ENCODE measurements around the gene CUL5.

Gene CUL5

DNA sequence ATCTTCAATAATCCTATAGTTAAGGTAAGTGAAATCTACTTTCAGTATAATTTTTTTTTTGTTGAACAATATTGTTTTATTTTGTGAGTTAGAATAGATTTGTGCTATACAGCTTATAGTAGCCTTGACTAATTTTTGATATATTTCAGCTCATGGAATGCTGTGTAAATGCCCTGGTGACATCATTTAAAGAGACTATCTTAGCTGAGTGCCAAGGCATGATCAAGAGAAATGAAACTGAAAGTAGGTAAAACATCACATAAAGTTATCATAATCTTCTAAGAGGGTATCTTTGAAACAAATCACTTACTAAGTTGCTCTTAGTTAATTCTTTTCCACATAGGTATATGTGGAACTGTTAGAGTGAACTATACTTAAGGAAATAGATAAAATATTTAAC is 61.2 kb downstream of the CUL5 start:
- Histone ChIP-seq H3K4me2 (ENCODE audit: low read depth, low read length, poor library complexity, severe bottlenecking) (no peak overlapping the region), H4K20me1 (ENCODE audit: low read depth, low read length) (no peaks in the 10 kb centered on the region), H3F3A (ENCODE audit: insufficient read depth) (0 out of 2 replicates have a peak, but pooled peaks cover 6% of the 10 kb centered on the region), H3K9me2 (replicated peaks; ENCODE audit: insufficient read depth, low read length) (no peaks in the 10 kb centered on the region), H3K27me3 (ENCODE audit: low read length) (no peaks in the 10 kb centered on the region), H2AFZ (ENCODE audit: low read depth, low read length, severe bottlenecking) (no peak overlapping the region), H3K79me2 (ENCODE audit: insufficient read depth, low read length) (no peaks in the 10 kb centered on the region), H3K27ac (ENCODE audit: low read depth, low read length) (no peak overlapping the region), H3K9ac (ENCODE audit: low read length) (no peak overlapping the region), H3K36me3 (ENCODE audit: low read length) (peaks cover 9% of the 10 kb centered on the region; the same call in 1 of the 2 replicates), H3K9me3 (ENCODE audit: insufficient read depth, low read length) (no peaks in the 10 kb centered on the region), H3K4me3 (ENCODE audit: insufficient read depth, low read length, poor library complexity, severe bottlenecking) (no peak overlapping the region)
- no peak for TF ChIP-seq EZH2phosphoT487 (conservative IDR thresholded peaks at IDR 0.05; ENCODE audit: low read length)
- TF ChIP-seq, protein P1, sequence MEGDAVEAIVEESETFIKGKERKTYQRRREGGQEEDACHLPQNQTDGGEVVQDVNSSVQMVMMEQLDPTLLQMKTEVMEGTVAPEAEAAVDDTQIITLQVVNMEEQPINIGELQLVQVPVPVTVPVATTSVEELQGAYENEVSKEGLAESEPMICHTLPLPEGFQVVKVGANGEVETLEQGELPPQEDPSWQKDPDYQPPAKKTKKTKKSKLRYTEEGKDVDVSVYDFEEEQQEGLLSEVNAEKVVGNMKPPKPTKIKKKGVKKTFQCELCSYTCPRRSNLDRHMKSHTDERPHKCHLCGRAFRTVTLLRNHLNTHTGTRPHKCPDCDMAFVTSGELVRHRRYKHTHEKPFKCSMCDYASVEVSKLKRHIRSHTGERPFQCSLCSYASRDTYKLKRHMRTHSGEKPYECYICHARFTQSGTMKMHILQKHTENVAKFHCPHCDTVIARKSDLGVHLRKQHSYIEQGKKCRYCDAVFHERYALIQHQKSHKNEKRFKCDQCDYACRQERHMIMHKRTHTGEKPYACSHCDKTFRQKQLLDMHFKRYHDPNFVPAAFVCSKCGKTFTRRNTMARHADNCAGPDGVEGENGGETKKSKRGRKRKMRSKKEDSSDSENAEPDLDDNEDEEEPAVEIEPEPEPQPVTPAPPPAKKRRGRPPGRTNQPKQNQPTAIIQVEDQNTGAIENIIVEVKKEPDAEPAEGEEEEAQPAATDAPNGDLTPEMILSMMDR (IDR thresholded peaks at IDR 0.05; ENCODE audit: insufficient read depth, low read length, poor library complexity, severe bottlenecking): no peak

DNA sequence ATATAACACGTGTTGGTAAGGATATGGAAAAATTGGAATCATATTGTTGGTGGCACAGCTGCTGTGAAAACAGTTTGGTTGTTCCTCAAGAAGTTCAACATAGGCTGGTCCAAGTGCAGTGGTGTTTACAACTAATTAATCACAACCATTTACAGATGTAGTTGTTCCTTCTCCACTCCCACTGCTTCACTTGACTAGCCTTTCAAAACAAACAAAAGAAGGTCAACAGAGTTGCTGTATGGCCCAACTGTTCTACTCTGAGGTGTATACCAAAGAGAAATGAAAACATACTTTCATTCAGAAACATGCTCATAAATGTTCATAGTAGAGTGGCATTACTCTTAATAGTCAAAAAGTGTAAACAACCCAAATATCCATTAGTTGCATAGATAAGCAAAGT is 76.1 kb downstream of the CUL5 start:
- Histone ChIP-seq H3K4me2 (ENCODE audit: low read depth, low read length, poor library complexity, severe bottlenecking) (no peak overlapping the region), H3K9ac (ENCODE audit: low read length) (no peak overlapping the region), H3K4me3 (ENCODE audit: insufficient read depth, low read length, poor library complexity, severe bottlenecking) (no peak overlapping the region), H3K36me3 (ENCODE audit: low read length) (peaks cover 7% of the 10 kb centered on the region), H4K20me1 (ENCODE audit: low read depth, low read length) (no peaks in the 10 kb centered on the region), H3K27ac (ENCODE audit: low read depth, low read length) (no peak overlapping the region), H2AFZ (ENCODE audit: low read depth, low read length, severe bottlenecking) (no peak overlapping the region), H3K9me3 (ENCODE audit: insufficient read depth, low read length) (no peaks in the 10 kb centered on the region), H3K27me3 (ENCODE audit: low read length) (no peaks in the 10 kb centered on the region), H3K9me2 (replicated peaks; ENCODE audit: insufficient read depth, low read length) (no peaks in the 10 kb centered on the region), H3F3A (ENCODE audit: insufficient read depth) (no peaks in the 10 kb centered on the region; the same call in 1 of the 2 replicates), H3K79me2 (ENCODE audit: insufficient read depth, low read length) (no peaks in the 10 kb centered on the region)
- TF ChIP-seq, protein P1 (IDR thresholded peaks at IDR 0.05; ENCODE audit: insufficient read depth, low read length, poor library complexity, severe bottlenecking): no peak
- no peak for TF ChIP-seq EZH2phosphoT487 (conservative IDR thresholded peaks at IDR 0.05; ENCODE audit: low read length)

DNA sequence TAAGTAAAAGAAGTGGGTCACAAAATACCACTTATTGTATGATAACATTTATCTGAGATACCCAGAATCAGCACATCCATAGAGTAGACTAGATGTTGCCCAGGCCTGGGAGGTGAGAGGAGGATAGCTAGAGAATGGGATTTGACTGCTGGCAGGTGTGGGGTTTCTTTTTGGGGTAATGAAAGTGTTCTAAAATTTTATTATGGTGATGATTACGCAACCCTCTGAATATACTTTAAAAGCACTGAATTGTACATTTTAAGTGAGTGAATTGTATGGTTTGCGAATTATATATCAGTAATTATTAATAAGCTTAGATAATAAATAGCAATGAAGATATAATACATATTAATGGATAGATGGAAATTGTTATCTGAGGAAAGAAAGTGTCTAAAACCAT is 77.0 kb downstream of the CUL5 start:
- H3K4me2 ChIP-seq (ENCODE audit: low read depth, low read length, poor library complexity, severe bottlenecking): no peak overlapping the region

More for the DNA sequence above, 77.0 kb downstream of the CUL5 start:
- H3F3A ChIP-seq (ENCODE audit: insufficient read depth): no peaks in the 10 kb centered on the region; the same call in 1 of the 2 replicates
- H3K79me2 ChIP-seq (ENCODE audit: insufficient read depth, low read length): no peaks in the 10 kb centered on the region
- H3K9me2 ChIP-seq (replicated peaks; ENCODE audit: insufficient read depth, low read length): no peaks in the 10 kb centered on the region
- H3K27me3 ChIP-seq (ENCODE audit: low read length): no peaks in the 10 kb centered on the region
- no peak overlapping the region for H3K9ac ChIP-seq (ENCODE audit: low read length)
- H3K36me3 ChIP-seq (ENCODE audit: low read length): peaks cover 7% of the 10 kb centered on the region
- H2AFZ ChIP-seq (ENCODE audit: low read depth, low read length, severe bottlenecking): no peak overlapping the region
- TF ChIP-seq, protein P1 (IDR thresholded peaks at IDR 0.05; ENCODE audit: insufficient read depth, low read length, poor library complexity, severe bottlenecking): no peak
- no peak for TF ChIP-seq EZH2phosphoT487 (conservative IDR thresholded peaks at IDR 0.05; ENCODE audit: low read length)
- H3K4me3 ChIP-seq (ENCODE audit: insufficient read depth, low read length, poor library complexity, severe bottlenecking): no peak overlapping the region
- H3K27ac ChIP-seq (ENCODE audit: low read depth, low read length): no peak overlapping the region
- H3K9me3 ChIP-seq (ENCODE audit: insufficient read depth, low read length): no peaks in the 10 kb centered on the region
- H4K20me1 ChIP-seq (ENCODE audit: low read depth, low read length): no peaks in the 10 kb centered on the region
